ENCODE measurements around the gene PRPF40B. TPM values are rescaled to one million over a fixed set of nuclear protein-coding genes. Genes with fewer than 3 reads are reported as not detected.

The PRPF40B gene
- total and polyA plus RNA-seq, 2 donors (not counting 1 experiment from before 2014, with no cell fraction given): 11.7 to 23.7 TPM

GRCh38 chr12:49658276-49658675 is 34.9 kb downstream of the PRPF40B start:
- peaks cover 68% of the 10 kb centered on the region for H3K79me2 ChIP-seq (ENCODE audit: control insufficient read depth, insufficient read depth, low read length)
- DNase-seq: no peak
- Mint-ChIP-seq H3K4me1 (peaks cover 44% of the 10 kb centered on the region), H3K27ac (peak overlapping the region; percentile 86), H3K9me3 (ENCODE audit: insufficient read depth) (no peaks in the 10 kb centered on the region), H3K27me3 (no peaks in the 10 kb centered on the region), H3K4me3 (no peak overlapping the region)
- H3K4me1 ChIP-seq (ENCODE audit: control insufficient read depth in 2 of 2, insufficient read depth in 2 of 2, low read length in 2 of 2): peaks cover 29 to 39% of the 10 kb centered on the region in 2 donors
- TF ChIP-seq EZH2 (IDR thresholded peaks at IDR 0.05; ENCODE audit: borderline replicate concordance, insufficient read depth, low read depth, low read length, poor library complexity, severe bottlenecking) (no peak), CTCF (IDR thresholded peaks at IDR 0.05) (no peak)
- ChIA-PET POLR2A (interaction anchor here (0.6 kb wide), 1 partner anchor 45 kb away, joined by 3 read pairs; no protein-coding TSS in a partner anchor), CTCF (interaction anchor here (1.0 to 12.1 kb wide), 3 partner anchors 14 to 119 kb away, joined by 3 to 164 read pairs (median 3); no protein-coding TSS in a partner anchor)
- WGBS (ENCODE audit: insufficient coverage): 97% methylated on average over 11 of the region's 13 CpGs
- no peak overlapping the region for H3K27ac ChIP-seq (ENCODE audit: low read length in 2 of 2)
- no peak overlapping the region for H3K9ac ChIP-seq (ENCODE audit: low read length)
- intact Hi-C loops (cut with micrococcal nuclease): no loop called here
- no peak overlapping the region for H3K4me2 ChIP-seq (replicated peaks; ENCODE audit: low read depth, low read length, poor library complexity, severe bottlenecking)
- H3K4me3 ChIP-seq (ENCODE audit: control extremely low read depth in 1 of 5, extremely low read depth in 1 of 5, insufficient read depth in 1 of 5, low read depth in 2 of 5, low read length in 4 of 5): no peak overlapping the region
- H2AFZ ChIP-seq (ENCODE audit: insufficient read depth, low read depth, low read length, poor library complexity, severe bottlenecking): no peak overlapping the region
- peaks cover 6% of the 10 kb centered on the region for H4K20me1 ChIP-seq (ENCODE audit: control insufficient read depth, insufficient read depth, low read length, poor library complexity, severe bottlenecking)
- H3K27me3 ChIP-seq (replicated peaks in 1 of 4; ENCODE audit: control extremely low read depth in 1 of 4, control insufficient read depth in 3 of 4, insufficient read depth in 4 of 4, low read length in 3 of 4): no peaks in the 10 kb centered on the region
- no peaks in the 10 kb centered on the region for H3K9me3 ChIP-seq (ENCODE audit: control extremely low read depth in 1 of 3, control insufficient read depth in 2 of 3, insufficient read depth in 1 of 3, low read length in 2 of 3)
- no peak for ATAC-seq (ENCODE audit: low read depth)
- peaks cover 4 to 63% of the 10 kb centered on the region in 2 experiments for H3K36me3 ChIP-seq (replicated peaks in 1 of 2; ENCODE audit: control extremely low read depth in 1 of 2, control insufficient read depth in 1 of 2, extremely low read depth in 1 of 2, insufficient read depth in 2 of 2, low read length in 1 of 2)

GRCh38 chr12:49659753-49660152 is 36.4 kb downstream of the PRPF40B start:
- Mint-ChIP-seq H3K27me3 (no peaks in the 10 kb centered on the region), H3K9me3 (ENCODE audit: insufficient read depth) (no peaks in the 10 kb centered on the region), H3K4me3 (no peak overlapping the region), H3K27ac (peak overlapping the region; percentile 47), H3K4me1 (peaks cover 56% of the 10 kb centered on the region)
- no peaks in the 10 kb centered on the region for H3K27me3 ChIP-seq (replicated peaks in 1 of 4; ENCODE audit: control extremely low read depth in 1 of 4, control insufficient read depth in 3 of 4, insufficient read depth in 4 of 4, low read length in 3 of 4)
- no peak for DNase-seq
- CTCF ChIA-PET: interaction anchor here (1.4 to 12.1 kb wide), 4 partner anchors 12 to 181 kb away, joined by 3 to 164 read pairs (median 66); partner anchors contain the start of gene FMNL3
- intact Hi-C loops (cut with micrococcal nuclease): no loop called here
- H3K9me3 ChIP-seq (ENCODE audit: control extremely low read depth in 1 of 3, control insufficient read depth in 2 of 3, insufficient read depth in 1 of 3, low read length in 2 of 3): no peaks in the 10 kb centered on the region
- H3K4me3 ChIP-seq (ENCODE audit: control extremely low read depth in 1 of 5, extremely low read depth in 1 of 5, insufficient read depth in 1 of 5, low read depth in 2 of 5, low read length in 4 of 5): no peak overlapping the region
- peaks cover 44 to 51% of the 10 kb centered on the region in 2 donors for H3K4me1 ChIP-seq (ENCODE audit: control insufficient read depth in 2 of 2, insufficient read depth in 2 of 2, low read length in 2 of 2)
- H3K79me2 ChIP-seq (ENCODE audit: control insufficient read depth, insufficient read depth, low read length): peaks cover 79% of the 10 kb centered on the region
- H3K4me2 ChIP-seq (replicated peaks; ENCODE audit: low read depth, low read length, poor library complexity, severe bottlenecking): no peak overlapping the region
- no peak overlapping the region for H2AFZ ChIP-seq (ENCODE audit: insufficient read depth, low read depth, low read length, poor library complexity, severe bottlenecking)
- ATAC-seq (ENCODE audit: low read depth): no peak
- H3K36me3 ChIP-seq (replicated peaks in 1 of 2; ENCODE audit: control extremely low read depth in 1 of 2, control insufficient read depth in 1 of 2, extremely low read depth in 1 of 2, insufficient read depth in 2 of 2, low read length in 1 of 2): peaks cover 3 to 48% of the 10 kb centered on the region in 2 experiments
- WGBS (ENCODE audit: insufficient coverage): no CpG with 5 or more reads among the region's 1 CpG
- H3K27ac ChIP-seq (ENCODE audit: low read length in 2 of 2): no peak overlapping the region
- TF ChIP-seq CTCF (IDR thresholded peaks at IDR 0.05) (no peak), EZH2 (IDR thresholded peaks at IDR 0.05; ENCODE audit: borderline replicate concordance, insufficient read depth, low read depth, low read length, poor library complexity, severe bottlenecking) (no peak)
- no peak overlapping the region for H3K9ac ChIP-seq (ENCODE audit: low read length)
- H4K20me1 ChIP-seq (ENCODE audit: control insufficient read depth, insufficient read depth, low read length, poor library complexity, severe bottlenecking): peaks cover 6% of the 10 kb centered on the region
- POLR2A ChIA-PET: interaction anchor here (4.0 kb wide), 1 partner anchor 44 kb away, joined by 10 read pairs; no protein-coding TSS in a partner anchor

Measured in B cell (primary cell).